ENCODE results near the gene DPH1.

Gene DPH1

DNA sequence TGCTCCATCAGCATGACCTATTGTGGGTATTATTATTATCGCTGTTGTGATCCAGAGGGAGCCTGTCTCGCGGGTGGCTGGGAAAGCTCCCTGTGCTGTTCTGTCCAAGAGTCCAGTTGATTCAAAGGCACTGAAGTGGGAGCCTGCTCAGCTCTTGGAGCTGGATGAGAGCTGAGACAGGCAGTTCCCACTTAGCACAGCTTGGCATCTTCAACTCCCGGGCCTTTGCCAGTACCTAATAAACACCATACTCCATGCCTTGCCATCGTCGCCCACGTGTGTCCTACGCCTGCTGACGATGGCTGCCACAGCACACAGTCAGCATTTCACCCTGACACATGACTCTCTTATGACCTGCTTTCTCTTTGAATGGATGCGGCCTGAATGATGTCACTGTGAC lies 37.4 kb upstream of the DPH1 start:
- Histone ChIP-seq H3F3A (ENCODE audit: control insufficient read depth, insufficient read depth) (no peaks in the 10 kb centered on the region), H3K4me3 (ENCODE audit: low read length) (no peak overlapping the region), H3K4me2 (ENCODE audit: low read length) (no peak overlapping the region), H3K9me3 (ENCODE audit: control insufficient read depth, insufficient read depth, low read length) (no peaks in the 10 kb centered on the region), H3K79me2 (ENCODE audit: control insufficient read depth, low read length) (no peaks in the 10 kb centered on the region), H4K20me1 (ENCODE audit: control insufficient read depth, insufficient read depth, low read depth, low read length) (no peaks in the 10 kb centered on the region), H3K36me3 (ENCODE audit: control insufficient read depth, low read length) (no peaks in the 10 kb centered on the region), H3K9me2 (replicated peaks; ENCODE audit: control insufficient read depth, low read length) (no peaks in the 10 kb centered on the region), H3K4me1 (ENCODE audit: control insufficient read depth, low read length) (no peaks in the 10 kb centered on the region), H3K27me3 (ENCODE audit: control insufficient read depth, low read length) (no peaks in the 10 kb centered on the region), H3K27ac (ENCODE audit: low read depth, low read length) (no peak overlapping the region)
- TF ChIP-seq CTCF (IDR thresholded peaks at IDR 0.05; ENCODE audit: low read depth, low read length, poor library complexity, severe bottlenecking) (no peak), EZH2phosphoT487 (IDR thresholded peaks at IDR 0.05; ENCODE audit: borderline replicate concordance, low read length) (no peak)

DNA sequence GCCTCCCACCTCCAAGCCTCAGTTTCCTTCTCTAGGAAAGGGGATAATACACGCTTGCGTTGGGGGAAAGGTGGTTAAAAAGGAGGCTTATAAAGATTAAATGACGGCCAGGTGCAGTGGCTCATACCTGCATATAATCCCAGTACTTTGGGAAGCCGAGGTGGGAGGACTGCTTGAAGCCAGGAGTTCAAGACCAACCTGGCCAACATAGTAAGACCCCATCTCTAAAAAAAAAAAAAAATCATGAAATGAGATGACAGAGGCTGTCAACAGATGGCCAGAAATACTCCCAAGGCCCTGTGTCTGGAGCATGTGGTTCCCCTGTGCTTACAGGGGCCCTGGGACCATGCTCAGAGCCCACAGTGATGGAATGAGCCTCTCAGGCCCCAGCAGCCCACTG lies 35.2 kb upstream of the DPH1 start:
- Histone ChIP-seq H3K36me3 (ENCODE audit: control insufficient read depth, low read length) (no peaks in the 10 kb centered on the region), H3K9me2 (replicated peaks; ENCODE audit: control insufficient read depth, low read length) (no peaks in the 10 kb centered on the region), H3K79me2 (ENCODE audit: control insufficient read depth, low read length) (no peaks in the 10 kb centered on the region), H3K4me3 (ENCODE audit: low read length) (no peak overlapping the region), H3K4me1 (ENCODE audit: control insufficient read depth, low read length) (no peaks in the 10 kb centered on the region), H4K20me1 (ENCODE audit: control insufficient read depth, insufficient read depth, low read depth, low read length) (no peaks in the 10 kb centered on the region), H3K27ac (ENCODE audit: low read depth, low read length) (no peak overlapping the region), H3F3A (ENCODE audit: control insufficient read depth, insufficient read depth) (no peaks in the 10 kb centered on the region), H3K27me3 (ENCODE audit: control insufficient read depth, low read length) (no peaks in the 10 kb centered on the region), H3K4me2 (ENCODE audit: low read length) (no peak overlapping the region), H3K9me3 (ENCODE audit: control insufficient read depth, insufficient read depth, low read length) (no peaks in the 10 kb centered on the region)
- TF ChIP-seq CTCF (IDR thresholded peaks at IDR 0.05; ENCODE audit: low read depth, low read length, poor library complexity, severe bottlenecking) (no peak), EZH2phosphoT487 (IDR thresholded peaks at IDR 0.05; ENCODE audit: borderline replicate concordance, low read length) (no peak)

DNA sequence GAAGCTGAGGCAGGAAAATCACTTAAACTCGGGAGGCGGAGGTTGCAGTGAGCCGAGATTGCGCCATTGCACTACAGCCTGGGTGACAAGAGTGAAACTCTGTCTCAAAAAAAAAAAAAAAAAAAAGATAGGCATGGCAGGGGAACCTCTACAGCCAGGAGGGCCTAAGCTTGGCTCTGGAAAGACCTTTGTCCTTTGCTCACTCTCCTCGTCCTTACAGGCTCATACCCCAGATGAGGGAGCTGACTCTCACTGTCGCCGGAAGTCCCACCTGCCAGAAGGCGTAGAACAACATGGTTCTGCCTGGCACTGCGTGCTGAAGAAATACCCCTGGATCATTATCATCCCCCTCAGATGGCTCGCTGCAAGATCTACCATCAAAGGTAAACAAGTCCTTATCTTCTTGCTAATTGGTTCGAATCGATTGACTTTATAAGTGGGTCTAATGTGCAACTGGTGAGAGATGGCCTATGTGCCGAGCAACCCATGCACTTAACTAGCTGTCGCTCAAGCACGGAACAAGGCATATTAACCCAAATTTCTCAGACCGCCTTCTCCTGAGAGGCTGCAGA lies 34.5 kb upstream of the DPH1 start:
- Histone ChIP-seq H3F3A (ENCODE audit: control insufficient read depth, insufficient read depth) (no peaks in the 10 kb centered on the region), H4K20me1 (ENCODE audit: control insufficient read depth, insufficient read depth, low read depth, low read length) (no peaks in the 10 kb centered on the region), H3K9me2 (replicated peaks; ENCODE audit: control insufficient read depth, low read length) (no peaks in the 10 kb centered on the region), H3K4me1 (ENCODE audit: control insufficient read depth, low read length) (no peaks in the 10 kb centered on the region), H3K4me2 (ENCODE audit: low read length) (no peak overlapping the region), H3K36me3 (ENCODE audit: control insufficient read depth, low read length) (no peaks in the 10 kb centered on the region), H3K79me2 (ENCODE audit: control insufficient read depth, low read length) (no peaks in the 10 kb centered on the region), H3K27ac (ENCODE audit: low read depth, low read length) (no peak overlapping the region), H3K9me3 (ENCODE audit: control insufficient read depth, insufficient read depth, low read length) (no peaks in the 10 kb centered on the region), H3K27me3 (ENCODE audit: control insufficient read depth, low read length) (no peaks in the 10 kb centered on the region), H3K4me3 (ENCODE audit: low read length) (no peak overlapping the region)
- TF ChIP-seq EZH2phosphoT487 (IDR thresholded peaks at IDR 0.05; ENCODE audit: borderline replicate concordance, low read length), result no peak
- TF ChIP-seq CTCF (IDR thresholded peaks at IDR 0.05; ENCODE audit: low read depth, low read length, poor library complexity, severe bottlenecking), result no peak

Data from DOHH2 (cell line).